Psoas muscle (tissue), 8 donors: Measurements from ENCODE around the gene JPH3. TPM values are rescaled to one million over a fixed set of nuclear protein-coding genes. Genes with fewer than 3 reads are reported as not detected.

Source experiments
- ATAC-seq, 4 donors: fragments of 200-7000 bp; cut with Tn5 transposase; one replicate each; pipeline ENCODE4 v1.9.1; 2020; ENCODE audit warnings: moderate library complexity in 3 of 4, mild to moderate bottlenecking in 2 of 4
- DNase-seq, 2 donors: peaks; one replicate each; pipeline ENCODE4 v3.0.0-alpha.2; 2020
- H3K27ac ChIP-seq: fragments of 200-600 bp; one replicate; pipeline ENCODE4 v1.8.0; 2022
- H3K27me3 ChIP-seq, 3 donors: fragments of 200-600 bp in 1 of 3; one replicate each; pipeline versions ENCODE4 v1.6.1 to v1.8.0; 2013 to 2022; ENCODE audit warnings: low read length in 2 of 3, mild to moderate bottlenecking in 2 of 3, moderate library complexity in 1 of 3; ENCODE audit not compliant: insufficient read depth in 3 of 3
- H3K36me3 ChIP-seq, 2 donors: fragments of 200-600 bp in 1 of 2; one replicate each; pipeline versions ENCODE4 v1.6.1 to v1.8.0; 2013 to 2022; ENCODE audit warnings: low read depth in 1 of 2, mild to moderate bottlenecking in 1 of 2, moderate library complexity in 1 of 2; ENCODE audit not compliant: insufficient read depth in 1 of 2
- H3K4me1 ChIP-seq: fragments of 200-600 bp; one replicate; pipeline ENCODE4 v1.8.0; 2022
- H3K4me3 ChIP-seq: fragments of 200-600 bp; one replicate; pipeline ENCODE4 v1.8.0; 2022; ENCODE audit warnings: mild to moderate bottlenecking
- H3K9me3 ChIP-seq: fragments of 200-600 bp; one replicate; pipeline ENCODE4 v1.8.0; 2022
- CTCF ChIP-seq: fragments of 200-600 bp; IDR thresholded peaks from one replicate; pipeline ENCODE4 v1.8.0; 2022; ENCODE audit warnings: antibody characterized with exemption
- WGBS, 3 donors: extraction: QIAGEN DNeasy Blood & Tissue Kit; methylation state at CpG; one replicate each; pipeline versions ENCODE4 v1.1.6 to v1.1.7; 2013; 5-methylcytosine and 5-hydroxymethylcytosine counted together
- intact Hi-C, 2 donors: fragments of 100-400 bp; cut with DNase I; formaldehyde crosslinking; loops; one replicate each; pipeline versions ENCODE4 v1.11.0 to v1.14.2; 2022
- polyA plus RNA-seq, 3 donors: library from polyadenylated mRNA; stranded (reverse); fragments of 200-250 nt; gene quantifications; one replicate each; pipeline ENCODE4 v1.2.3, GENCODE V29; 2013
- total RNA-seq, 4 donors: library from RNA; stranded (reverse); fragmentation: NEBNext Ultra II Directional in 2 of 4; extraction: Animal tissue kit (Norgen Biotek cat#: 25700) in 2 of 4; gene quantifications; one replicate each; pipeline versions ENCODE4 v1.2.1 to v1.2.4, GENCODE V29; 2021 to 2023
- donor health status: healthy with polysubstance abuse.
- donor health status: DM: no; HTN: no; CAD: no; lungs with moderate emphysema.
- donor health status: Bipolar disorder and iron deficiency.
- donor health status: healthy.
- donor health status: DM: yes; HTN: yes; CAD: no.
- donor health status: DM: no; HTN: no; CAD: no.
- donor health status: DM: no; HTN: no; CAD: no.
- donor health status: DM: yes; HTN: yes; CAD: no.

Gene JPH3
- total and polyA plus RNA-seq, 7 donors, result 0.03 to 0.13 (median 0.04) TPM; not detected in 2

GRCh38 chr16:87627542-87628245 is 25.4 kb downstream of the JPH3 start:
- Histone ChIP-seq H3K27ac (no peak overlapping the region), H3K27me3 (peaks cover 0 to 60% (median 13%) of the 10 kb centered on the region in 3 donors), H3K9me3 (peaks cover 5% of the 10 kb centered on the region), H3K36me3 (no peaks in the 10 kb centered on the region), H3K4me1 (no peaks in the 10 kb centered on the region), H3K4me3 (no peak overlapping the region)
- DNase-seq, result no peak
- no peak for ATAC-seq
- TF ChIP-seq CTCF, result no peak
- 57 to 65% (median 62%) methylated on average over 14 of the region's 14 CpGs for WGBS, 3 donors
- intact Hi-C loops, result no loop called here

- Histone ChIP-seq H3K27ac (no peak overlapping the region), H3K27me3 (peaks cover 0 to 62% (median 13%) of the 10 kb centered on the region in 3 donors), H3K4me1 (no peaks in the 10 kb centered on the region), H3K9me3 (peaks cover 5% of the 10 kb centered on the region), H3K4me3 (no peak overlapping the region), H3K36me3 (no peaks in the 10 kb centered on the region)
- WGBS, 3 donors, result 80 to 86% (median 82%) methylated on average over 25 of the region's 25 CpGs
- no peak for DNase-seq
- TF ChIP-seq CTCF, result no peak
- no peak for ATAC-seq
- intact Hi-C loops, result no loop called here
Measured at GRCh38 chr16:87628246-87628923, 26.1 kb downstream of the JPH3 start.

- peaks cover 0 to 63% (median 13%) of the 10 kb centered on the region in 3 donors for H3K27me3 ChIP-seq
- no peak for ATAC-seq
- peak in 1 of 2 donors; percentile 30 for DNase-seq
- intact Hi-C loops, result no loop called here
- TF ChIP-seq CTCF, result no peak
- no peaks in the 10 kb centered on the region for H3K4me1 ChIP-seq
- no peak overlapping the region for H3K4me3 ChIP-seq
- WGBS, 3 donors, result 37 to 48% (median 44%) methylated on average over 7 of the region's 7 CpGs
- no peak overlapping the region for H3K27ac ChIP-seq
- peaks cover 5% of the 10 kb centered on the region for H3K9me3 ChIP-seq
- H3K36me3 ChIP-seq, result no peaks in the 10 kb centered on the region
Measured at GRCh38 chr16:87628940-87629339, 26.6 kb downstream of the JPH3 start.

GRCh38 chr16:87631067-87631466 is 28.8 kb downstream of the JPH3 start:
- peaks cover 9% of the 10 kb centered on the region for H3K4me1 ChIP-seq
- ATAC-seq, result no peak
- H3K4me3 ChIP-seq, result no peak overlapping the region
- TF ChIP-seq CTCF, result no peak
- no peaks in the 10 kb centered on the region for H3K36me3 ChIP-seq
- H3K9me3 ChIP-seq, result peaks cover 5% of the 10 kb centered on the region
- 72 to 82% (median 82%) methylated on average over 2 of the region's 2 CpGs for WGBS, 3 donors
- no peak overlapping the region for H3K27ac ChIP-seq
- DNase-seq, result no peak
- peaks cover 0 to 71% (median 9%) of the 10 kb centered on the region in 3 donors for H3K27me3 ChIP-seq
- intact Hi-C loops, result no loop called here
